ENCODE data around the gene TP53I11.
A peak's percentile ranks its signal among the peaks of the same experiment; 100 is the strongest.

DNA sequence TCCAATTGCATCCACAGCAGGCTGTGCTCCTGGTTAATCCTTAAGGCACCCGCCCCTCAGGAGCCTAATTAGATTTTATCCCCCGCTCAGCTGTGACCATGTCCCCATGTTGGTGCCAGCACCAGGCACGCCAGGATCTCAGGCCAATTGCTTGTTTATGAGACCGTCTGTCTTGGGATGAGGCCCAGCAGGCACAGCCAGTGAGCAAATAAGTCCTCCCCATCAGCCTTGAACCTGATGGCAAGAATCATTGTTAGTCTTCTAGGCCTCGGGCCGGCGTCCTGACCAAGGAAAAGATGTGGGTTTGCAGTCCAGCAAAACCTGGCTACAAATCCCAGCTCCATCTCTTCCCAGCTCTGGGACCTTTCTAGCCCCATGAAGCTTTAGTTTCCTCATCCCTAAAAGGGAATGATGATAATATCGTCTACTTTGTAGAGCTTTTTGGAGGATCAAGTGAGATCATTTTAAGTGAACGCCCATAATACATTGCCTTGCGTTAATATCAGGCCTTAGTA is 57.3 kb downstream of the TP53I11 start:
- TF ChIP-seq, protein P1, sequence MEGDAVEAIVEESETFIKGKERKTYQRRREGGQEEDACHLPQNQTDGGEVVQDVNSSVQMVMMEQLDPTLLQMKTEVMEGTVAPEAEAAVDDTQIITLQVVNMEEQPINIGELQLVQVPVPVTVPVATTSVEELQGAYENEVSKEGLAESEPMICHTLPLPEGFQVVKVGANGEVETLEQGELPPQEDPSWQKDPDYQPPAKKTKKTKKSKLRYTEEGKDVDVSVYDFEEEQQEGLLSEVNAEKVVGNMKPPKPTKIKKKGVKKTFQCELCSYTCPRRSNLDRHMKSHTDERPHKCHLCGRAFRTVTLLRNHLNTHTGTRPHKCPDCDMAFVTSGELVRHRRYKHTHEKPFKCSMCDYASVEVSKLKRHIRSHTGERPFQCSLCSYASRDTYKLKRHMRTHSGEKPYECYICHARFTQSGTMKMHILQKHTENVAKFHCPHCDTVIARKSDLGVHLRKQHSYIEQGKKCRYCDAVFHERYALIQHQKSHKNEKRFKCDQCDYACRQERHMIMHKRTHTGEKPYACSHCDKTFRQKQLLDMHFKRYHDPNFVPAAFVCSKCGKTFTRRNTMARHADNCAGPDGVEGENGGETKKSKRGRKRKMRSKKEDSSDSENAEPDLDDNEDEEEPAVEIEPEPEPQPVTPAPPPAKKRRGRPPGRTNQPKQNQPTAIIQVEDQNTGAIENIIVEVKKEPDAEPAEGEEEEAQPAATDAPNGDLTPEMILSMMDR (IDR thresholded peaks at IDR 0.05): no peak
- TF ChIP-seq POLR2AphosphoS5 (IDR thresholded peaks at IDR 0.05): peak; percentile 89

All from gastroesophageal sphincter (tissue), 3 donors.